H1 (cell line): ENCODE results near the gene USP10. TPM values are rescaled to one million over a fixed set of nuclear protein-coding genes. Genes with fewer than 3 reads are reported as not detected.

ENCODE experiments used
- CHD7 ChIP-seq: fragments of 300-600 bp; sonication (generic); IDR thresholded peaks from 2 replicates; pipeline ENCODE4 v1.7.1; 2012; ENCODE audit warnings: low read length, moderate library complexity, mild to moderate bottlenecking, inconsistent platforms; ENCODE audit not compliant: insufficient replicate concordance
- E2F6 ChIP-seq: IDR thresholded peaks from 2 replicates; pipeline ENCODE4 v1.6.1; 2012; ENCODE audit warnings: inconsistent platforms
- polyA plus RNA-seq, 7 experiments: library from polyadenylated mRNA; depleted of rRNA in 3 of 7; stranded (reverse) in 5 of 7; unstranded in 2 of 7; fragments of >200 nt in 5 of 7; fragments of 200-250 nt in 2 of 7; gene quantifications; 1 replicate in 5 of 7; 2 replicates in 1 of 7; 4 replicates in 1 of 7; pipeline versions ENCODE4 v1.2.1 to v1.2.3, GENCODE V29; 2011 to 2013; ENCODE audit warnings: missing spikeins in 2 of 7, mixed read lengths in 2 of 7
- total RNA-seq: library from RNA; stranded (reverse); fragmentation: NEBNext Ultra II Directional; extraction: Animal tissue kit (Norgen Biotek cat#: 25700); gene quantifications from 2 replicates; pipeline ENCODE4 v1.2.1, GENCODE V29; 2021

The USP10 gene
- total and polyA plus RNA-seq, 2 of the 8 experiments (the other 6 are each of a cell fraction or from before 2014, with no cell fraction given), result 171 to 195 TPM

GRCh38 chr16:84791088-84791487, 91.3 kb downstream of the USP10 start (continued):
- TF ChIP-seq CHD7, result no peak
- no peak for TF ChIP-seq E2F6
